ENCODE measurements around the gene ATIC. TPM values are rescaled to one million over a fixed set of nuclear protein-coding genes. Genes with fewer than 3 reads are reported as not detected.

The ATIC gene
- total RNA-seq, 2 experiments from 2014 or later: 60.8 to 224 TPM

GRCh38 chr2:215319500-215319899, 7.6 kb downstream of the ATIC start:
- no TSS peak for BruUV-seq (replicated peaks)
- no peak for DNase-seq (ENCODE audit: low spot score)
- TF ChIP-seq CTCF (conservative IDR thresholded peaks at IDR 0.05; ENCODE audit: low read length): no peak
- no peak for TF ChIP-seq EZH2phosphoT487 (IDR thresholded peaks at IDR 0.05; ENCODE audit: borderline replicate concordance, low read depth, low read length)
- Histone ChIP-seq H3K79me2 (ENCODE audit: insufficient read depth, low read depth, low read length) (peaks cover 84% of the 10 kb centered on the region; the same call in 1 of the 2 replicates), H3K9me2 (ENCODE audit: insufficient read depth, low read length) (no peaks in the 10 kb centered on the region), H4K20me1 (ENCODE audit: insufficient read depth, low read length) (no peaks in the 10 kb centered on the region), H3K9me3 (ENCODE audit: low read length) (no peaks in the 10 kb centered on the region), H3K4me1 (ENCODE audit: insufficient read depth, low read length, poor library complexity, severe bottlenecking) (peaks cover 3% of the 10 kb centered on the region), H3K36me3 (ENCODE audit: insufficient read depth, low read length) (peaks cover 99% of the 10 kb centered on the region), H2AFZ (ENCODE audit: low read length) (no peak overlapping the region), H3K4me2 (ENCODE audit: low read length) (no peak overlapping the region), H3K27ac (ENCODE audit: low read depth, low read length, poor library complexity, severe bottlenecking) (no peak overlapping the region), H3K4me3 (ENCODE audit: low read depth, low read length, poor library complexity, severe bottlenecking) (no peak overlapping the region)
- intact Hi-C loops (cut with micrococcal nuclease; ENCODE audit: unreplicated experiment): loop anchor here (10.0 kb wide), 1 partner anchor 505 kb away; no protein-coding TSS in a partner anchor
- ChIA-PET CTCF (ENCODE audit: unreplicated experiment) (no interaction called here), POLR2A (interaction anchor here (0.7 kb wide), 2 partner anchors 356 to 652 kb away, joined by 3 read pairs; no protein-coding TSS in a partner anchor)

GRCh38 chr2:215320102-215320501, 8.2 kb downstream of the ATIC start:
- no peak overlapping the region for H3K4me3 ChIP-seq (ENCODE audit: low read depth, low read length, poor library complexity, severe bottlenecking)
- no TSS peak for BruUV-seq (replicated peaks)
- H2AFZ ChIP-seq (ENCODE audit: low read length): no peak overlapping the region
- H3K79me2 ChIP-seq (ENCODE audit: insufficient read depth, low read depth, low read length): peaks cover 84% of the 10 kb centered on the region; the same call in 1 of the 2 replicates
- no peaks in the 10 kb centered on the region for H4K20me1 ChIP-seq (ENCODE audit: insufficient read depth, low read length)
- no peak overlapping the region for H3K27ac ChIP-seq (ENCODE audit: low read depth, low read length, poor library complexity, severe bottlenecking)
- intact Hi-C loops (cut with micrococcal nuclease; ENCODE audit: unreplicated experiment): no loop called here
- CTCF ChIA-PET (ENCODE audit: unreplicated experiment): no interaction called here
- DNase-seq (ENCODE audit: low spot score): no peak
- POLR2A ChIA-PET: interaction anchor here (0.6 to 0.7 kb wide), 2 partner anchors 50 to 357 kb away, joined by 3 read pairs; no protein-coding TSS in a partner anchor
- TF ChIP-seq EZH2phosphoT487 (IDR thresholded peaks at IDR 0.05; ENCODE audit: borderline replicate concordance, low read depth, low read length) (no peak), CTCF (conservative IDR thresholded peaks at IDR 0.05; ENCODE audit: low read length) (no peak)
- H3K4me1 ChIP-seq (ENCODE audit: insufficient read depth, low read length, poor library complexity, severe bottlenecking): no peaks in the 10 kb centered on the region
- H3K36me3 ChIP-seq (ENCODE audit: insufficient read depth, low read length): peaks cover 99% of the 10 kb centered on the region
- no peaks in the 10 kb centered on the region for H3K9me3 ChIP-seq (ENCODE audit: low read length)
- no peak overlapping the region for H3K4me2 ChIP-seq (ENCODE audit: low read length)
- no peaks in the 10 kb centered on the region for H3K9me2 ChIP-seq (ENCODE audit: insufficient read depth, low read length)

GRCh38 chr2:215320679-215321078, 8.8 kb downstream of the ATIC start:
- TF ChIP-seq EZH2phosphoT487 (IDR thresholded peaks at IDR 0.05; ENCODE audit: borderline replicate concordance, low read depth, low read length) (no peak), CTCF (conservative IDR thresholded peaks at IDR 0.05; ENCODE audit: low read length) (no peak)
- POLR2A ChIA-PET: interaction anchor here (0.6 to 1.1 kb wide), 3 partner anchors 9 to 51 kb away, joined by 3 to 5 read pairs (median 3); partner anchors contain the start of gene ATIC
- intact Hi-C loops (cut with micrococcal nuclease; ENCODE audit: unreplicated experiment): no loop called here
- no peak overlapping the region for H3K4me3 ChIP-seq (ENCODE audit: low read depth, low read length, poor library complexity, severe bottlenecking)
- H3K36me3 ChIP-seq (ENCODE audit: insufficient read depth, low read length): peaks cover 98% of the 10 kb centered on the region
- CTCF ChIA-PET (ENCODE audit: unreplicated experiment): no interaction called here
- no TSS peak for BruUV-seq (replicated peaks)
- no peak for DNase-seq (ENCODE audit: low spot score)
- no peaks in the 10 kb centered on the region for H3K9me2 ChIP-seq (ENCODE audit: insufficient read depth, low read length)
- no peak overlapping the region for H3K4me2 ChIP-seq (ENCODE audit: low read length)
- no peak overlapping the region for H2AFZ ChIP-seq (ENCODE audit: low read length)
- H3K27ac ChIP-seq (ENCODE audit: low read depth, low read length, poor library complexity, severe bottlenecking): no peak overlapping the region
- H4K20me1 ChIP-seq (ENCODE audit: insufficient read depth, low read length): no peaks in the 10 kb centered on the region
- no peaks in the 10 kb centered on the region for H3K4me1 ChIP-seq (ENCODE audit: insufficient read depth, low read length, poor library complexity, severe bottlenecking)
- no peaks in the 10 kb centered on the region for H3K9me3 ChIP-seq (ENCODE audit: low read length)
- peaks cover 84% of the 10 kb centered on the region; the same call in 1 of the 2 replicates for H3K79me2 ChIP-seq (ENCODE audit: insufficient read depth, low read depth, low read length)
